Astrocyte (in vitro differentiated cells and primary cell): ENCODE results near the gene FAM180A.

Experiments used
- CTCF ChIP-seq: IDR thresholded peaks from 2 replicates; pipeline ENCODE4 v1.5.1; 2011; ENCODE audit warnings: low read depth, mild to moderate bottlenecking, inconsistent platforms, low read length, moderate library complexity; ENCODE audit not compliant: insufficient read depth
- EZH2 ChIP-seq: IDR thresholded peaks from 2 replicates; pipeline ENCODE4 v1.6.1; 2012; ENCODE audit warnings: mild to moderate bottlenecking, low read length, inconsistent platforms; ENCODE audit not compliant: insufficient read depth

GRCh38 chr7:135692055-135692454 lies 56.6 kb downstream of the FAM180A start:
- TF ChIP-seq CTCF (no peak), EZH2 (no peak)
